ENCODE measurements around the gene MAGI1.

DNA sequence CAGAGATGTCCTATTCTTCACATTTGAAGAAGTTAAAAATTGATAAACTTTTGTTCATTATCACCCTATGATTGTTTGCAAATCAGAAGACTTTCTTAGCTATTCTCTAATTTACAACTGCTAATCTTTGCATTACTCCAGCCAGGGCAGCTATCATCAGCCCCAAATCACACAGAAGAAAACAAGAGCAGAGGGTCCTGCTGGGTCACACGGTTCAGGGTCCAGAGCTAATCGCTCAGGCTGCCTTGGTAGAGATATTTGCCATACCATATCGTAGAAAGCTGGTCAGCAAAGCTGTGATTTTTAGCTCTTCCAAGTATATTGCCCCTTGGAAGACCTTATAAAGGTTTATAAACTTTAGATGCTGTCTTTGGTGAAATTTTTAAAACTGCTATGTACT is 181.4 kb downstream of the MAGI1 start:
- no peak for TF ChIP-seq POLR2A (IDR thresholded peaks at IDR 0.05)
- TF ChIP-seq, protein P1, sequence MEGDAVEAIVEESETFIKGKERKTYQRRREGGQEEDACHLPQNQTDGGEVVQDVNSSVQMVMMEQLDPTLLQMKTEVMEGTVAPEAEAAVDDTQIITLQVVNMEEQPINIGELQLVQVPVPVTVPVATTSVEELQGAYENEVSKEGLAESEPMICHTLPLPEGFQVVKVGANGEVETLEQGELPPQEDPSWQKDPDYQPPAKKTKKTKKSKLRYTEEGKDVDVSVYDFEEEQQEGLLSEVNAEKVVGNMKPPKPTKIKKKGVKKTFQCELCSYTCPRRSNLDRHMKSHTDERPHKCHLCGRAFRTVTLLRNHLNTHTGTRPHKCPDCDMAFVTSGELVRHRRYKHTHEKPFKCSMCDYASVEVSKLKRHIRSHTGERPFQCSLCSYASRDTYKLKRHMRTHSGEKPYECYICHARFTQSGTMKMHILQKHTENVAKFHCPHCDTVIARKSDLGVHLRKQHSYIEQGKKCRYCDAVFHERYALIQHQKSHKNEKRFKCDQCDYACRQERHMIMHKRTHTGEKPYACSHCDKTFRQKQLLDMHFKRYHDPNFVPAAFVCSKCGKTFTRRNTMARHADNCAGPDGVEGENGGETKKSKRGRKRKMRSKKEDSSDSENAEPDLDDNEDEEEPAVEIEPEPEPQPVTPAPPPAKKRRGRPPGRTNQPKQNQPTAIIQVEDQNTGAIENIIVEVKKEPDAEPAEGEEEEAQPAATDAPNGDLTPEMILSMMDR (IDR thresholded peaks at IDR 0.05): no peak
